Astrocyte (in vitro differentiated cells and primary cell): ENCODE results near the gene LHFPL3. TPM values are rescaled to one million over a fixed set of nuclear protein-coding genes. Genes with fewer than 3 reads are reported as not detected.

ENCODE experiments used
- DNase-seq: peaks from one replicate; pipeline ENCODE4 v3.0.0-alpha.2; 2010; ENCODE audit warnings: low read depth
- FAIRE-seq: peaks from 2 replicates; lab custom pipeline; 2011; peaks lifted over from hg19 to GRCh38; lab: Jason Lieb, UNC
- H2AFZ ChIP-seq: 2 replicates; pipeline ENCODE4 v1.6.0; 2012; ENCODE audit warnings: low read depth, low read length, inconsistent platforms
- H3K27ac ChIP-seq: 2 replicates; pipeline ENCODE4 v1.5.1; 2011; ENCODE audit warnings: low read depth, low read length, inconsistent platforms
- H3K27me3 ChIP-seq: 2 replicates; pipeline ENCODE4 v1.6.0; 2011; ENCODE audit warnings: low read length, inconsistent platforms; ENCODE audit not compliant: insufficient read depth
- H3K36me3 ChIP-seq: 2 replicates; pipeline ENCODE4 v1.5.1; 2011; ENCODE audit warnings: low read length, inconsistent platforms; ENCODE audit not compliant: insufficient read depth
- H3K4me1 ChIP-seq: 2 replicates; pipeline ENCODE4 v1.5.1; 2011; ENCODE audit warnings: low read length, inconsistent platforms; ENCODE audit not compliant: insufficient read depth
- H3K4me2 ChIP-seq: 2 replicates; pipeline ENCODE4 v1.6.0; 2012; ENCODE audit warnings: low read length, inconsistent platforms
- H3K4me3 ChIP-seq: 2 replicates; pipeline ENCODE4 v1.5.1; 2011; ENCODE audit warnings: low read depth, mild to moderate bottlenecking, low read length, inconsistent platforms; ENCODE audit not compliant: insufficient read depth
- H3K79me2 ChIP-seq: 2 replicates; pipeline ENCODE4 v1.6.0; 2012; ENCODE audit warnings: mild to moderate bottlenecking, low read length, inconsistent platforms; ENCODE audit not compliant: insufficient read depth
- H3K9ac ChIP-seq: 2 replicates; pipeline ENCODE4 v1.6.0; 2012; ENCODE audit warnings: mild to moderate bottlenecking, low read length, inconsistent platforms
- H3K9me3 ChIP-seq: 2 replicates; pipeline ENCODE4 v1.5.1; 2012; ENCODE audit warnings: low read depth, mild to moderate bottlenecking, low read length, inconsistent platforms; ENCODE audit not compliant: insufficient read depth
- H4K20me1 ChIP-seq: 2 replicates; pipeline ENCODE4 v1.6.0; 2012; ENCODE audit warnings: low read length, inconsistent platforms; ENCODE audit not compliant: insufficient read depth
- H3K27ac Mint-ChIP-seq: one replicate; pipeline ENCODE4 v1.8.0; 2021; ENCODE audit warnings: mild to moderate bottlenecking, mixed read lengths; ENCODE audit not compliant: unreplicated experiment
- H3K27me3 Mint-ChIP-seq: one replicate; pipeline ENCODE4 v1.8.0; 2021; ENCODE audit warnings: low read depth, mixed read lengths; ENCODE audit not compliant: unreplicated experiment
- H3K36me3 Mint-ChIP-seq: one replicate; pipeline ENCODE4 v1.8.0; 2021; ENCODE audit warnings: low read depth, mixed read lengths; ENCODE audit not compliant: unreplicated experiment
- H3K4me1 Mint-ChIP-seq: one replicate; pipeline ENCODE4 v1.8.0; 2021; ENCODE audit warnings: low read depth, mixed read lengths; ENCODE audit not compliant: unreplicated experiment
- H3K4me3 Mint-ChIP-seq: one replicate; pipeline ENCODE4 v1.8.0; 2021; ENCODE audit warnings: mild to moderate bottlenecking, moderate library complexity, mixed read lengths; ENCODE audit not compliant: unreplicated experiment
- H3K9me3 Mint-ChIP-seq: one replicate; pipeline ENCODE4 v1.8.0; 2021; ENCODE audit warnings: mild to moderate bottlenecking, mixed read lengths; ENCODE audit not compliant: unreplicated experiment
- EZH2 ChIP-seq: IDR thresholded peaks from 2 replicates; pipeline ENCODE4 v1.6.1; 2012; ENCODE audit warnings: mild to moderate bottlenecking, low read length, inconsistent platforms; ENCODE audit not compliant: insufficient read depth
- total RNA-seq: library from RNA; stranded (reverse); gene quantifications from 2 replicates; pipeline ENCODE4 v1.2.1, GENCODE V29; 2021
- TF ChIP-seq, protein P1 (sequence below): IDR thresholded peaks from 2 replicates; pipeline ENCODE4 v1.5.1; 2011; ENCODE audit warnings: low read depth, mild to moderate bottlenecking, inconsistent platforms, low read length, moderate library complexity; ENCODE audit not compliant: insufficient read depth

Gene LHFPL3
- total RNA-seq, 1 donor from 2014 or later: not detected

- H3K4me3 ChIP-seq: no peak overlapping the region
- no peak for FAIRE-seq
- H3K79me2 ChIP-seq: no peaks in the 10 kb centered on the region
Observed at GRCh38 chr7:104327938-104328295, 486 bp upstream of the LHFPL3 start.

GRCh38 chr7:104328970-104329825, 795 bp downstream of the LHFPL3 start:
- no peak overlapping the region for H3K27ac ChIP-seq
- peaks cover 36% of the 10 kb centered on the region for H3K27me3 ChIP-seq
- peak overlapping the region; percentile 56 for H3K4me3 ChIP-seq
- Mint-ChIP-seq H3K27ac (no peak overlapping the region), H3K36me3 (no peaks in the 10 kb centered on the region), H3K9me3 (no peaks in the 10 kb centered on the region), H3K27me3 (peaks cover 64% of the 10 kb centered on the region), H3K4me1 (no peaks in the 10 kb centered on the region), H3K4me3 (peak overlapping the region; percentile 62)
- TF ChIP-seq EZH2: no peak
- TF ChIP-seq, protein P1, sequence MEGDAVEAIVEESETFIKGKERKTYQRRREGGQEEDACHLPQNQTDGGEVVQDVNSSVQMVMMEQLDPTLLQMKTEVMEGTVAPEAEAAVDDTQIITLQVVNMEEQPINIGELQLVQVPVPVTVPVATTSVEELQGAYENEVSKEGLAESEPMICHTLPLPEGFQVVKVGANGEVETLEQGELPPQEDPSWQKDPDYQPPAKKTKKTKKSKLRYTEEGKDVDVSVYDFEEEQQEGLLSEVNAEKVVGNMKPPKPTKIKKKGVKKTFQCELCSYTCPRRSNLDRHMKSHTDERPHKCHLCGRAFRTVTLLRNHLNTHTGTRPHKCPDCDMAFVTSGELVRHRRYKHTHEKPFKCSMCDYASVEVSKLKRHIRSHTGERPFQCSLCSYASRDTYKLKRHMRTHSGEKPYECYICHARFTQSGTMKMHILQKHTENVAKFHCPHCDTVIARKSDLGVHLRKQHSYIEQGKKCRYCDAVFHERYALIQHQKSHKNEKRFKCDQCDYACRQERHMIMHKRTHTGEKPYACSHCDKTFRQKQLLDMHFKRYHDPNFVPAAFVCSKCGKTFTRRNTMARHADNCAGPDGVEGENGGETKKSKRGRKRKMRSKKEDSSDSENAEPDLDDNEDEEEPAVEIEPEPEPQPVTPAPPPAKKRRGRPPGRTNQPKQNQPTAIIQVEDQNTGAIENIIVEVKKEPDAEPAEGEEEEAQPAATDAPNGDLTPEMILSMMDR: no peak
- peak overlapping the region; percentile 77 for H2AFZ ChIP-seq
- no peak overlapping the region for H3K9ac ChIP-seq
- peaks cover 7% of the 10 kb centered on the region for H3K4me1 ChIP-seq
- H3K4me2 ChIP-seq: peak overlapping the region; percentile 86
- no peaks in the 10 kb centered on the region for H3K9me3 ChIP-seq
- no peaks in the 10 kb centered on the region for H3K79me2 ChIP-seq
- DNase-seq (no peak), FAIRE-seq (no peak)
- no peaks in the 10 kb centered on the region for H3K36me3 ChIP-seq
- H4K20me1 ChIP-seq: no peaks in the 10 kb centered on the region

More at GRCh38 chr7:104327938-104328295, 486 bp upstream of the LHFPL3 start:
- H3K4me2 ChIP-seq: peak overlapping the region; percentile 86
- Mint-ChIP-seq H3K36me3 (no peaks in the 10 kb centered on the region), H3K9me3 (no peaks in the 10 kb centered on the region), H3K27me3 (peaks cover 56% of the 10 kb centered on the region), H3K4me3 (peak overlapping the region; percentile 36), H3K4me1 (no peaks in the 10 kb centered on the region), H3K27ac (no peak overlapping the region)
- TF ChIP-seq EZH2: no peak
- TF ChIP-seq, protein P1: no peak
- peak overlapping the region; percentile 56 for H2AFZ ChIP-seq
- H3K4me1 ChIP-seq: peaks cover 7% of the 10 kb centered on the region
- no peak overlapping the region for H3K27ac ChIP-seq
- no peaks in the 10 kb centered on the region for H3K36me3 ChIP-seq
- H3K9ac ChIP-seq: no peak overlapping the region
- H4K20me1 ChIP-seq: no peaks in the 10 kb centered on the region
- DNase-seq: no peak
- peaks cover 36% of the 10 kb centered on the region for H3K27me3 ChIP-seq
- H3K9me3 ChIP-seq: no peaks in the 10 kb centered on the region

- DNase-seq (no peak), FAIRE-seq (no peak)
- Mint-ChIP-seq H3K4me3 (no peak overlapping the region), H3K4me1 (no peaks in the 10 kb centered on the region), H3K36me3 (no peaks in the 10 kb centered on the region), H3K9me3 (no peaks in the 10 kb centered on the region), H3K27me3 (no peaks in the 10 kb centered on the region), H3K27ac (no peak overlapping the region)
- Histone ChIP-seq H3K4me1 (no peaks in the 10 kb centered on the region), H4K20me1 (no peaks in the 10 kb centered on the region), H2AFZ (no peak overlapping the region), H3K27ac (no peak overlapping the region), H3K4me2 (no peak overlapping the region), H3K79me2 (no peaks in the 10 kb centered on the region), H3K36me3 (no peaks in the 10 kb centered on the region), H3K9ac (no peak overlapping the region), H3K4me3 (no peak overlapping the region), H3K9me3 (no peaks in the 10 kb centered on the region), H3K27me3 (no peaks in the 10 kb centered on the region)
- TF ChIP-seq EZH2: no peak
- TF ChIP-seq, protein P1: no peak
Observed at GRCh38 chr7:104341546-104341945, 13.1 kb downstream of the LHFPL3 start.
